Stimulated activated CD4-positive, alpha-beta T cell treated with anti-CD3 and anti-CD28 coated beads, Interleukin-12 subunit alpha, Interleukin-12 subunit beta, amount 100 ng/mL, for 4 hours (primary cell): ENCODE measurements around the gene CYP2W1.

ENCODE experiments used
- DNase-seq: peaks from one replicate; pipeline ENCODE4 v3.0.0-alpha.2; 2020

Gene CYP2W1

DNA sequence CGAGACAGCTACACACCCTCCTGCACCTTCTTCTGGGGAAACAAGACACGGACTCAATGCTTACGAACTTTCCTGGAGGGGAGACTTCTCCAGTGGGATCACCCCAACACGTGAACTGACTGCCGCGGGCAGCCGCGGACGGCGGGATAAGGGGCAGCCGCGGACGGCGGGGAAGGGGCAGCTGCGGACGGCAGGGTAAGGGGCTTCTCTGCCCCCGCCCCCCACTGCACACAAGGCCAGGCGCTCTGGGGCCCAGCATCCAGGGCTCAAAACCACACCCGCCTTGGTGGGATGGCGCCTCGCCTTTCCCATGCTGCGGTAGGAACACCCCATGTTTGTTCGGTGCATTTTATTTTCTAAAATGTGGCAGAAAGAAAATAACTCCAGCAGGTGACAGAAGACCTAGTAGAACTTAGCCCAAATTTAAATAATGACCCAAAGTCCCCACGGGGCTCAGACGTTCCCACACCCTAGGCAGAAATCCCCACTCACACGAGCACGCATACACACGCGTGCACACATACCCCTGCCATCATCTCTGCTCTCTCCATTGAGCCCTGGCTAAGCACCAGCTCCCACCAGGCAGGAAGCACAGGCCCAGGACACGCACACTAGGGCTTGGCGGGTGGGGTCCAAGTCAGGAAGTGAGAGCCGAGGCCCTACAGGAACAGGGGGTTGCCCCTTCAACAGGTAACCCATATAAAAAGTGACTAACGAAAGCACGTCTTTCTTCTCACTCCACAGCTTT is 34.8 kb downstream of the CYP2W1 start:
- no peak for DNase-seq

DNA sequence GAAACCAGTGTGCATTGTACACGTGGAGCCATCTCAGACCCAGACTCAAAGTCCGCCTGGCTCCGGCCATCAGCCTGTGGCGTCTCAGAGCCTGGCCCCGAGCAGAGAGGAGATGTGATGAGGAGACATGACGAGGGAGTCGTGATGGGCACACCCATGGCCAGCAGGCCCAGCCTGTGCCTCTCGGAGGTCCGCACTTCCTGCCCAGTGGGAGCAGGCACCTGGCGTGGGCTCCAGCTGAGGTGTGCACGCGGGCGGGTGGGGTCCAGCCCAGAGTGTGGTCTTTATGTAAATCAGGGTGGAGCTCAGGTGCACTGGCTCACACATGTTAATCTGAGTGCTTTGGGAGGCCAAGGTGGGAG is 35.3 kb downstream of the CYP2W1 start:
- no peak for DNase-seq

DNA sequence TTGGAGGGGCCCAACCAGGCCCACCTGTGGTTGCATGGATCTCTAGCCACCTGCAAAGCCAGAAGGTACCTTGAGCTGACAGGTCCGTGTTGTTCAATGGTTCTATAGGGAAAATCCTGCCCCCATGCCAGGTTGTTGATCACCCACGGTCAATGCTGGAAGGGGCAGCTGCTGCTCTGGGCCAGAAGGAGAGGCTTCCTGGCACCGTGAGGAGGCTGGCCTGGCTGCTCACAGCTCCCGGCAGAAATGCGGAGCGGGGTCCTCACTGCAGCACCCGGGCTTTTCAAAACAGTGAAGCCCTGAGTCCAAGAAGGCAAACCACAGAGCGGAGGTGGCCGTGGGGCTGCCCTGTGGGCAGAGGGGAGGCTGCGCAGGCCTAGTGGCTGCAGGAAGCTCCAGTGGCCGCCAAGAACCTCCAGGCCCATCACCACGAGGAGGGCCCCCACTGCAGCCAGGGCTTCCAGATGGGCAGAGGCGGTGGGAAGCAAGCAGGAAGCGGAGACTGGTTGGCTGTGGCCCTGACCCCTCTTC is 36.3 kb downstream of the CYP2W1 start:
- no peak for DNase-seq

DNA sequence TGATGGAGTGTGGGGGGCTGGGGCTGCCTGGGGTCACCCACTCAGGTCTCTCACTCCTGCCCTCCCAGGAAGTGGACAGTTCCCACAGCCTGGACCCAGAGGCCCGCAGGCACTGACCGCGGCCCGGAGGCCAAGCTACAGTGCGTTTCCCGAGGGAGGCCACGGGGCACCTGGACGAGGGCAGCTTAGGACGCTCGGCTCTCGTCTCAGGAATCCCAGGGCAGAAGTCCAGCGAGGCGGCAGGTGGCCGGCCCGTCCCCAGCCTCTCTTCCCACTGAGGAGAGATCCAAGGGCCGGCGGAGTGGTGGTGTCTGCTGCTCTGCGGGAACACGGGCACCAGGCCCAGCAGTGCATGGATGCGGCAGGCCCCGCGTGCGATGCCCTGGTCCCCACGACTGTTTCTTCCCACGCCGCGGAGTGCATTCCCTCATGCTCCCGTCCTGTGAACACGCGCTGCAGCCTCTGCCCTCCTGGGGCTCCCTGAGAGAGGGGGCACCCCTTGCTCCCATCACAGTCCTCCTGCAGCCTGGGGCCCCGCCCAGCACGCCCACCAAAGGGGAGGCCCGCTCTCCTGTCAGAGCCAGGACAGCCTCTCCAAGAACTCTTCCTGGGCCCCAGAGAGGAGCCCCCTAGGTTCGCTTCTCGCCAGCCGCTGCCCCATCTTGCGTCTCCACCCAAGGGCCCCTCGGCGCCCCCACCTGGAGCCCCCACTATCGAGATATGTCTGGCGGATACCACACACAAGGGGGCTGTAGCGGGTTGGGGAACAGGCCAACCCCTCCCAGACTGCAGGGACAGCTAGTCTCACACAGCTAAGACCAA is 37.0 kb downstream of the CYP2W1 start:
- DNase-seq, result no peak

- DNase-seq, result no peak
Observed at GRCh38 chr7:1020849-1021251, 37.9 kb downstream of the CYP2W1 start.

GRCh38 chr7:1021366-1021765 is 38.4 kb downstream of the CYP2W1 start:
- DNase-seq, result no peak

DNA sequence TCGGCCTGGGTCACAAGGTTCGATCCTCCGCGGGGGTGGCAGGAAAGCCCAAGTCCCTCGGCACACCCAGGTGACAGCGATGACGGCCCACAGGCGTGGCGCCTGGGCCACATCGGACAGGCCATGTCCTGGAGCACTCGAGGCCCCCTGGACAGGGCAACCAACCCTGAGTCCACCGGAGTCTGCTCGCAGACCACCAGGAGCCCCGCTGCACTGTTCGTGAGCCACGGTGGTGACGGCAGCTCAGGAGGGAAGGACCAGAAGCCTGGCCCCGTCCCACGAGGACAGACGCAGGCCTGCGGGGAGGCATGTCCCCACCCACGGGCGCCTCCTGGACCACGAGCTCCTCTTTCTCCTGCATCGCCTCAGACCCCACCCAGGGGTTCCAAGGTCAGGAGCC is 39.0 kb downstream of the CYP2W1 start:
- no peak for DNase-seq

DNA sequence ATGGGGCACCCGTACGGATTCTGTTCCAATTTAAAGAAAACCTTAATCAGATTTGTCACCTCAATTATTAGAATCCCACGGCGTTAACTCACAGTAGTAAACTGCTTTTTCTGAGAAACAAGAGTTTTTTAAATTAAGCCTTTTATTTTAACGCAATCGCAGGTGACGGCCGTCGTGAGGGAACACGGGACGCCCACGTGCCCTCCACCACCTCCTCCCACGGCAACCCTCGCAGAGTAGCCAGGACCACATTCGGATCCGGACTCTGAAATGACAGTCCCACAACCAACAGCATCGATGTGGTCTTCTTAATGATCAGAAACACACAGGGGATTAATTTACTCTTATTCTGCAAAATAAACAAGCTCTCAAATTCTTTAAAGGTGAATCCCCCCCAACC is 39.4 kb downstream of the CYP2W1 start:
- no peak for DNase-seq

DNA sequence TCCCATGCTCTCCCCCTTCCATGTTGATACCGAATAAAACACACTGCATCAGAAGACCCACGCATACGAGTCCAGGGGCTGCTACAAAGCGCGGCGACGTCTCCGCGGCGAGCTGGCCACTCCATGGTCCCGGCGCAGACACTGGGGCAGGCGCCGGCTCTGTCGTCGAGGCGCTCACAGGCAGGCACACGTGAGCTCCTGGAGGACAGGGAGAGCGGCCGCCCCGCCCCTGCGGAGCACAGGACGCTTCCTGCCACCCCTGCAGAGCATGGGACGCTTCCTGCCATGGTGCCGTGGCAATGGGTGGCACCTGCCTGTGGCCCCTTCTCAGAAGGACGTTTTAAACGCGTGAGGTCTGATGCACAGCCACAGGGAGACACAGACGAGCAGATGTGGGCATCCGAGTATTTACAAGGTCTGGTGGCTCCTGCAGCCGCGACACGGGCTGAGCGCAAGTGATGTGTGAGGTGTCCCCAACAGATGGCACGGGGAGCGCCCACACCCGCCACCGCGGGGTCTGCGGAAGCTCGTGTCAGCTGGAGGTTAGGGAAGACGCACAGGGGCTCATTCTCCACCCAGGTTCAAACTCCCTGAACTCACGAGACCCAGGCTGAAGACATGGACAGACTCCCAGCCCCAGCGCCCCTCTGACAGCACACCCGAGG is 40.0 kb downstream of the CYP2W1 start:
- DNase-seq, result no peak

DNA sequence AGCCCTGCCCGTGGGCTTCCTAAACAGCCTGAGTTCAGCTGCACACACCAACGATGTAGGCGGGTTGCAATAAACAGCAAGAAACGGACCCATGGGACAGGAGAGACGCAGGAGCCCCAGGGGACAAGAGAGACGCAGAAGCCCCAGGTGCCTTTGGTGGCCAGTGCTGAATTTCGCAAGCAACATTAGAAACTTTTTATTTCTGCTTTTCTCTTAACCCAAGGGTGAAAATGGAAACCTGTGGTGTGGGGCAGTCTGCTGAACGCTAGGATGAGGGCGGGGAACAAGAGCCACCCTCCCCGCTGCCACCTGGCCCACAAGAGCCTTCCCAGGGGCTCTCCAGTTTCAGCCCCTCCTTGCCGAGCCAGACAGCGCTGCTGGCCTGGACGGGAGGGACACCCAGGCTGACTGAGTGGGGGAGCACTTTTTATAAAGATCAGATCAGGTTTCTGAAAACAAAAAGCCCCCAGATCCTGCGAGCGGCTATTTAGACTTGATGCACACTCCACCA is 41.4 kb downstream of the CYP2W1 start:
- DNase-seq, result no peak

- DNase-seq, result no peak
Observed at GRCh38 chr7:1024876-1025742, 42.1 kb downstream of the CYP2W1 start.

- DNase-seq, result no peak
Observed at GRCh38 chr7:1025743-1026581, 43.0 kb downstream of the CYP2W1 start.

GRCh38 chr7:1026721-1027161 is 43.8 kb downstream of the CYP2W1 start:
- DNase-seq, result no peak

DNA sequence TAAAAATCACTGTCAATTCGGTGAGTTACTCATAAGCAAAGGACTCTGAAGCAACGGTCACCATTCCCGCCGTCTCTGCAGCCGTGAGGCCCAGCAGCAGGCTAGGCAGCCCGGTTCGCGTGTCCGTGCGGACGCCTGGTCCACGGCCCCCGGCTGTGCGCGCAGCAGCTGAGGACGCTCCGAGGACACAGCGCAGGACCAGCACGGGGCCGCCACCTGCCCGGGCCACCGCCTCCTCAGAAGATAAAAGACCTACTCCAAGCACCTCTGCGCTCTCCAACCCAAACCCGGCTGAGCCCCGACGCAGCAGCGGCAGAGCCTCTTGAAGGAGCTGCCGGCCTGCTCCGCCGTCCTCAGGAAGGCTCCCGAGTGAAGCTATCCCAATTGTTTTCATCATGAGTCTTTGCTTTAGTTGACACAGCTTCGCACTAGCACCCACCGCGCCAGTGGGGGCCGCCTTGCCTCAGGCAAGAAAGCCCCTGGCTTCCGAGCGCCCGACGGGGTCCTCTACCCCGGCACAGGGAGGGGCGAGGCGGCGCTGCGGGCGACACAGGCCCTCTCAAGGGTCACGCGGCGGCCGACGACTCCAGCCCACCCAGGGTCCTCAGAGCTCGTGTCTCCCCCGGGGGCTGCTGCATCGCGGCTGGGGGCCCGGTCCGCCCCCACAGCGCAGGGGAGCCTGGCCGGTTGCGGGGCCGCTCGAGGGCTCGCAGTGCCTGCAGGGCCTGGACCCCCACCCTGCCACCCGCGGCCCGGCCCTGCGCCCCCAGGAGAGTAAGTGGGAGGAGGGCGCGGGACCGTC is 44.5 kb downstream of the CYP2W1 start:
- no peak for DNase-seq

GRCh38 chr7:1028044-1028770 is 45.2 kb downstream of the CYP2W1 start:
- peak; percentile 87 for DNase-seq

- peak; percentile 54 for DNase-seq
Observed at GRCh38 chr7:1028775-1029636, 46.0 kb downstream of the CYP2W1 start.

DNA sequence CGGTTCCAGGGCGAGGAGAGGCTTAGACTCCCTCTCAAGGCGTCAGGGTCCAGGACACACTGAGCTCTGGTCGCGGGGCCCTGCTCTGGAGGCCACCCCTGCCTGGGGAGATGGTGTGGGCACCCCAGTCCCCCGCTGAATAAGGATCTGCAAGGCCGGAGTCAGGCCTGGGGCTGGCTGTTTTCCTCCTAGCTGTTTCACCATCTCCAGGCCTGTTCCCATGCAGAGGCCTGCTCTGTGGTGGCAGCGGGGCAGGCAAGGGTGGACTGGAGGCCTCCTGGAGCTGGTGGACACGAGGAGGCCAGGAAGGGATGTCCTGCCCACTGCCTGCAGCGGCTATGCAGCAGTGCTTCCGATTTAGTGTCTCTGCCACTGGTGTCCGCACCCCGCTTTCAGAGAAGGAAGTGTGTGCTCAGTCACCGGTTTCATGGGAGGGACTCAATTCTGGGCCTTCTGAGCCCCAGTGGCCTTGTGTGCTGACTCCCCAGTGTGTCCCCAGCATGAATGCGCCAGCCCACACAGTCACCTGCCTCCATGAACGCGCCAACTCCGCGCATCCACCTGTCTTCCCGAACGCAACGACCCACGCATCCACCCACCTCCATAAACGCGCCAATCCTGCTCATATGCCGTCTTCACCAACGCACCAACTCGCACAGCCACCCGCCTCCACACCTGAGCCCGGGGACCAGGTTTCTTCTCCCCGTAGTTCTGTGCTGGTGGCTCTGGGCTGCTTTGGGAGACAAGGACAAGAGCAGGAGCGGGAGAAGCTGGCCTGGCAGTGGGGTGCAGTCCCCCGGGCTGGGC is 46.9 kb downstream of the CYP2W1 start:
- DNase-seq, result no peak
